BJ (cell line): Measurements from ENCODE around the gene ATOH8. TPM values are rescaled to one million over a fixed set of nuclear protein-coding genes. Genes with fewer than 3 reads are reported as not detected.
"Not testable (repeated sequence)": the region's sequence is repeated elsewhere in the genome, so short reads cannot be mapped to it uniquely, and the experiment has no call there.

Experiments
- CTCF ChIA-PET: fragments of 350-600 bp; formaldehyde crosslinking; extraction: SDS; loops from one replicate; lab custom pipeline; 2021; ENCODE audit warnings: antibody characterized with exemption, inconsistent platforms; lab: Yijun Ruan, JAX
- POLR2A ChIA-PET: fragments of 300-600 bp; sonication (Branson Sonifier 250); formaldehyde crosslinking; extraction: SDS; loops from one replicate; lab custom pipeline; 2021; ENCODE audit warnings: antibody characterized with exemption; lab: Charles Lee
- DNase-seq: peaks from one replicate; pipeline ENCODE4 v3.0.0-alpha.2; 2011; ENCODE audit warnings: low read depth
- H3K27me3 ChIP-seq: 2 replicates; pipeline ENCODE4 v1.6.0; 2011; ENCODE audit warnings: low read length; ENCODE audit not compliant: control insufficient read depth, insufficient read depth
- H3K36me3 ChIP-seq: 2 replicates; pipeline ENCODE4 v1.5.1; 2011; ENCODE audit warnings: low read length; ENCODE audit not compliant: control insufficient read depth, insufficient read depth
- H3K4me3 ChIP-seq: 2 replicates; pipeline ENCODE4 v1.5.1; 2011; ENCODE audit warnings: low read depth, mild to moderate bottlenecking, control low read depth, low read length
- polyA plus RNA-seq: library from polyadenylated mRNA; depleted of rRNA; stranded (reverse); fragments of >200 nt; gene quantifications from 2 replicates; pipeline ENCODE4 v1.2.3, GENCODE V29; 2011
- TF ChIP-seq, protein P1 (sequence below): IDR thresholded peaks from 2 replicates; pipeline ENCODE4 v1.5.1; 2011; ENCODE audit warnings: low read depth, mild to moderate bottlenecking, control low read depth, inconsistent platforms, low read length, moderate library complexity; ENCODE audit not compliant: insufficient read depth

The ATOH8 gene
- polyA plus RNA-seq, 1 experiment, result 19.5 TPM

DNA sequence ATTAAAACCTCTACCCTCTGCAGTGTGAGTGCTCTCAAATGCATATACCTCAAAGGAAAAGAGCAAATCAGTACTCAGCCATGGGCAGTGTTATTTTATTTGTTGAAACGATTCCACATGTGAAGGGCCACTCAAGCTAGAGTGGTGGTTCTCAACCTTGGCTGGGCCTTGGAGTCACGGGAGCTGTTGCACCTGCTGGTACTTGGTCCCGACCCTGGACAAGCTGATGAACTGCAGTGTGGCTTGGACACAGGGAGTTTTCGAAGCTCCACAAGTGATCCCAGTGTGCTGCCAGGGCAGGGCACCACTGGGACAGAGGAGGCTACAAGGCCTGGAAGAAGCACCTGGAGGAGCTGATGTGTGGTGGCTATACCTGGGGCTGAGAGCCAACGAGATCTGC is 40.0 kb upstream of the ATOH8 start:
- no peaks in the 10 kb centered on the region; the same call in 1 of the 2 replicates for H3K36me3 ChIP-seq
- TF ChIP-seq, protein P1, sequence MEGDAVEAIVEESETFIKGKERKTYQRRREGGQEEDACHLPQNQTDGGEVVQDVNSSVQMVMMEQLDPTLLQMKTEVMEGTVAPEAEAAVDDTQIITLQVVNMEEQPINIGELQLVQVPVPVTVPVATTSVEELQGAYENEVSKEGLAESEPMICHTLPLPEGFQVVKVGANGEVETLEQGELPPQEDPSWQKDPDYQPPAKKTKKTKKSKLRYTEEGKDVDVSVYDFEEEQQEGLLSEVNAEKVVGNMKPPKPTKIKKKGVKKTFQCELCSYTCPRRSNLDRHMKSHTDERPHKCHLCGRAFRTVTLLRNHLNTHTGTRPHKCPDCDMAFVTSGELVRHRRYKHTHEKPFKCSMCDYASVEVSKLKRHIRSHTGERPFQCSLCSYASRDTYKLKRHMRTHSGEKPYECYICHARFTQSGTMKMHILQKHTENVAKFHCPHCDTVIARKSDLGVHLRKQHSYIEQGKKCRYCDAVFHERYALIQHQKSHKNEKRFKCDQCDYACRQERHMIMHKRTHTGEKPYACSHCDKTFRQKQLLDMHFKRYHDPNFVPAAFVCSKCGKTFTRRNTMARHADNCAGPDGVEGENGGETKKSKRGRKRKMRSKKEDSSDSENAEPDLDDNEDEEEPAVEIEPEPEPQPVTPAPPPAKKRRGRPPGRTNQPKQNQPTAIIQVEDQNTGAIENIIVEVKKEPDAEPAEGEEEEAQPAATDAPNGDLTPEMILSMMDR, result no peak
- no peak overlapping the region for H3K4me3 ChIP-seq
- H3K27me3 ChIP-seq, result no peaks in the 10 kb centered on the region; the same call in 1 of the 2 replicates
- ChIA-PET CTCF (interaction anchor here (0.8 to 2.1 kb wide), 6 partner anchors 15 to 100 kb away, joined by 3 to 16 read pairs (median 3); no protein-coding TSS in a partner anchor), POLR2A (no interaction called here)
- no peak for DNase-seq

DNA sequence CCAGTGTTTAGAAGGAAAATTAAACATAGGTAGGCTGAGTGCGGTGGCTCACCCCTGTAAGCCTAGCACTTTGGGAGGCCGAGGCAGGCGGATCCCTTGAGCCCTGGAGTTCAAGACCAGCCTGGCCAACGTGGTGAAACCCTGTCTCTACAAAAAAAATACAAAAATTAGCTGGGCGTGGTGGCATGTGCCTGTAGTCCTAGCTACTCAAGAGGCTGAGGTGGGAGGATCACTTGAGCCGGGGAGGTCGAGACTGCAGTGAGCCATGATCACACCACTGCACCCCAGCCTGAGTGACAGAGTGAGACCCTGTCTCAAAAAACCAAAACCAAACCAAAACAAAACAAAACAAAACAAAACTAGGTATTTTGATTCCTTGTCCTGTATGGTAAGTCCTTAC is 39.4 kb upstream of the ATOH8 start:
- CTCF ChIA-PET, result interaction anchor here (0.8 to 6.9 kb wide), 7 partner anchors 9 to 99 kb away, joined by 3 to 54 read pairs (median 3); no protein-coding TSS in a partner anchor
- H3K27me3 ChIP-seq, H3K36me3 ChIP-seq, POLR2A ChIA-PET, H3K4me3 ChIP-seq, DNase-seq: not testable (repeated sequence)

DNA sequence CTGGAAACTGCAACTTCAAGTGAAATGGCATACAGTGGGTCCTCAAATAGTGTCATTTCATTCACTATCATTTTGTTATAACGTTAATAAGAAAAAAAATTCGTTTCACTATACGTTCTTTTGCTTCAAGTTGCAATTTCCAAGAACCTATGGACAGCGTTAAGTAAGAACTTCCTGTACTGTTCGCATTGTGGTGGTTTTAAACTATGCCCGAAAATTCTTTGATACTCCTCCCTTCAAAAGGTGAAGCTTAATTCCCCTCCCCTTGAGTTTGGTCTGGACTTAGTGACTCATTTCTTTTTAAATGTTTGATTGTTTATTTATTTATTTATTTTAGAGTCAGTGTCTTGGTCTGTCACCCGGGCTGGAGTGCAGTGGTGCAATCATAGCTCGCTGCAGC is 39.0 kb upstream of the ATOH8 start:
- CTCF ChIA-PET, result interaction anchor here (1.3 to 6.9 kb wide), 5 partner anchors 9 to 99 kb away, joined by 3 to 54 read pairs (median 3); no protein-coding TSS in a partner anchor

DNA sequence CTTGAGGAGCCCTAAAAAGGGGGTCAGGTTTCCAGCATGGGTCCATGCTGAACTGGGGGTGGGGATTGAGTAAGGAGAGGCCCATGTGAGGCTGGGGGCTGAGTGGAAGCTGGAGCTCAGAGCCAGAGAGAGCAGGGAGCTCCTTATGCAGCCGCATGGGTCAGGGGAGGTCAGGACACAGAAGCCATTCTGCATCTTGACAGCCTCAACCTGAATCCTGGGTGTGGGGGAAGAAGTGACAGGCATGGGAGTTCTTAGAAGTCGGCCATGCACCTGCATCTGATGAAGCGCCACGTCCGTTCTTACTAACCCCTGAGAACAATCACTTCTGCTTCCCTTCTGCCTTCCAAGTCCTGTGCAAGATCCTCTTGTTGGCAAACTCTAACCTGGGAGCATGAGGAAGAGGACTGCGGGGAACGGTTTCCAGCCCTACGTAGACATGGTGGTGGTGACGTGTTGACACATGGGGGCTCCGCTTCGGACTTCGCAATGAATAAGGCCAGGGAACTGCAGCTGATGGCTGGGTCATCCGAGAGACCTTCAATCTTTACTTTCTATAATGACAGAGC is 37.4 kb upstream of the ATOH8 start:
- Histone ChIP-seq H3K36me3 (no peaks in the 10 kb centered on the region; the same call in 1 of the 2 replicates), H3K27me3 (no peaks in the 10 kb centered on the region; the same call in 1 of the 2 replicates), H3K4me3 (no peak overlapping the region)
- TF ChIP-seq, protein P1, result no peak
- CTCF ChIA-PET, result interaction anchor here (0.7 to 6.9 kb wide), 3 partner anchors 11 to 98 kb away, joined by 4 to 54 read pairs (median 17); no protein-coding TSS in a partner anchor
- POLR2A ChIA-PET, result no interaction called here
- no peak for DNase-seq

More for the DNA sequence above, 39.0 kb upstream of the ATOH8 start:
- TF ChIP-seq, protein P1, result no peak
- Histone ChIP-seq H3K4me3 (no peak overlapping the region), H3K36me3 (no peaks in the 10 kb centered on the region; the same call in 1 of the 2 replicates), H3K27me3 (no peaks in the 10 kb centered on the region; the same call in 1 of the 2 replicates)
- POLR2A ChIA-PET, result no interaction called here
- DNase-seq, result no peak

DNA sequence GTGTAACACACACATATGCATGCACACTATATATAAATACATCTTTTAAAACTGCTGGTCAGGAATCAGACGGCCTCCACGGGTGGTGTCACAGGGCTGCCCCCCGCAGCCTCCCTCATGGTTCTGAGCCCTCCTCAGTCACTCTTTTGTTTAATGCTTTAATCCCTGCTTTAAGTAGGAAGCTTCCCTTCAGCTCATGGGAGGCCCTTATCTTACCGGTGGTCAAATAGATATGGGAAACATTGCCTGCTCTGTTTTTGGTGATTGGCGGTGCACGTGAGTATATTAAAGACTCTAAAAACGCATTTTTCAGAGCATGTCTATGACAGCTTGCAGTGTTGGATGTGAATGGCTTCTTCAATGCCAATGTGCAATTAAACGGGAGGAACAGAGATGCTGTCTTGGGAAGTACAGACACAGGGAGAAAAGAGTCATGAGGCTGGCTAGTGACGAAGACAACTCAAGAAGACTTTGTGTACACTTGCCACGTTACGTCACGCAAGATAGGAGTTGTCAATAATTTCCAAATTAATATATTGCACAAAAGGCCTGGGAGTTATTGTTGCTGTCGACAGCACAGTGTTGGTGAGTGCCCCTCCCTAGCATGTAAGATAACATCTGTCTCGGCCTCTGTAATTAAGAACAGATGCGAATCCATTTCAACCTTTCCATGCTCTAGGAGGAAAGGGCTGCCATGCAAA is 36.3 kb upstream of the ATOH8 start:
- DNase-seq, result peak; percentile 81
- TF ChIP-seq, protein P1, result no peak
- ChIA-PET CTCF (interaction anchor here (0.6 to 6.9 kb wide), 8 partner anchors 11 to 322 kb away, joined by 3 to 54 read pairs (median 4); no protein-coding TSS in a partner anchor), POLR2A (no interaction called here)
- Histone ChIP-seq H3K36me3 (no peaks in the 10 kb centered on the region; the same call in 1 of the 2 replicates), H3K4me3 (no peak overlapping the region), H3K27me3 (no peaks in the 10 kb centered on the region)
